Kidney glomerular epithelial cell (primary cell): ENCODE measurements around the gene ANKRD62.
"Not testable (repeated sequence)": the region's sequence is repeated elsewhere in the genome, so short reads cannot be mapped to it uniquely, and the experiment has no call there.

ENCODE experiments used
- DNase-seq: peaks from one replicate; lab custom pipeline; 2025; lab: John Stamatoyannopoulos, UW

The ANKRD62 gene

DNA sequence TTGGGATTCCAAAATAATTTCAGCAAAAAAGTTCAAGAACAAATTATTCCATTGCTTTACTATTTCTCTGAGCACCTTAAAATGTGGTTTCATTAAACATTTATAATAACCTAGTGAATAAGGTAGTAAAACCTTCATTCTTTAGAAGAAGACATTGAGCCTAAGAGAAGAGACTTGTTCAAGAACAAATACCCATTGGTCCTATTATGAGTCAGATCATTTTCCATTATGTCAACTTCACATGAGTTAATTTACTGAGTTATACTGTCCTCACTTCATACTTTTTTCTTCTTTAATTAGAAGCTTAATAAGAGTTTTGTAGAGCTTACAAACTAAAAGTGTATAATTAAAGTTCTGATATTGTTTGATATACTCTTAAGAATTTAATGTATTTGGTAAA, 5.5 kb downstream of the ANKRD62 start:
- DNase-seq: no peak

- no peak for DNase-seq
Measured at GRCh38 chr18:12101266-12101665, 7.6 kb downstream of the ANKRD62 start.

GRCh38 chr18:12102136-12102842, 8.6 kb downstream of the ANKRD62 start:
- DNase-seq: no peak

- DNase-seq: no peak
Measured at GRCh38 chr18:12106471-12106870, 12.8 kb downstream of the ANKRD62 start.

DNA sequence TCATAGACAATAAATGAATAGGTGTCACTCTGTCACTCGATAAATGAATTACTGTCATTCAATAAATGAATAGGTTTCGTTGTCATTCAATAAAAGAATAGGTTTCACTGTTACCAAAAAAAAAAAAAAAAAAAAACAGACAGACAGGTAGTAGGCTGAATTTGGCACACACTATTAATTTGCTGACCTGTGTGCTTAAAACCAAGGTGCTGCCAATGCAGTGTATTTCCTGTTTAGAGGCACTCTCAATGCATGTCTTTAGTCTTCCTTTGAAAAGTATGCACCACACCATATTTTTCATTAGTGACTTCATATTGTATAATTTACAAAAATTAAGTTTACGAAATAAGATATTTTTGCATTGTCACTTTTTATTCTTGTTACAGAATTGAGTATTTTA, 16.2 kb downstream of the ANKRD62 start:
- no peak for DNase-seq

DNA sequence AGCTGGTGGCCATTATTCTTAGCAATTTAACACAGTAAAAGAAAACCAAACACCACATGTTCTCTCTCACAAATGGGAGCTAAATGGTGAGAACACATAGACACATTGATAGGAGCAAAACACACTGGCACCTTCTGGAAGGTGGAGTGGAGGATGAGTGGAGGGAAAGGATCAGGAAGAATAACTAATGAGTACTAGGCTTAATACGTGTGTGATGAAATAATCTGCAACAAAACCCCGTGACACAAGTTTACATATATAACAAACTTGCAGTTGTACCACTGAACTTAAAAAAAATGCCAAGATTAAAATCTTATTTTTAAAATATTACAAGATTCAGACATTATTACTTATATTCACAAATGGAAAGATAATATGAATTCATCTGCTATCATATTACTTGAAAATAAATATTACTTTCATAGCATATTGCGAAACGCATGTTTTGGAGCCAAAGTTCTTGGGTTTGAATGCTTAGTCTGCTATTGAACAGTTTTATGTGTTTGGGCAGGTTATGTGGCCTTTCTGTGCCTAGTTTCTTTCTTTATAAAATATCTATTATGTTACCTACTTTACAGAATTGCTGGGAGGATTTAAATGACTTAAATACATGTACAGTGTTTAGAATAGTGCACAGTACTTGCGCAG, 20.5 kb downstream of the ANKRD62 start:
- DNase-seq: no peak

- no peak for DNase-seq
Measured at GRCh38 chr18:12119358-12119757, 25.7 kb downstream of the ANKRD62 start.

- no peak for DNase-seq
Measured at GRCh38 chr18:12121175-12122042, 27.8 kb downstream of the ANKRD62 start.

GRCh38 chr18:12122043-12122389, 28.4 kb downstream of the ANKRD62 start:
- DNase-seq: not testable (repeated sequence)

DNA sequence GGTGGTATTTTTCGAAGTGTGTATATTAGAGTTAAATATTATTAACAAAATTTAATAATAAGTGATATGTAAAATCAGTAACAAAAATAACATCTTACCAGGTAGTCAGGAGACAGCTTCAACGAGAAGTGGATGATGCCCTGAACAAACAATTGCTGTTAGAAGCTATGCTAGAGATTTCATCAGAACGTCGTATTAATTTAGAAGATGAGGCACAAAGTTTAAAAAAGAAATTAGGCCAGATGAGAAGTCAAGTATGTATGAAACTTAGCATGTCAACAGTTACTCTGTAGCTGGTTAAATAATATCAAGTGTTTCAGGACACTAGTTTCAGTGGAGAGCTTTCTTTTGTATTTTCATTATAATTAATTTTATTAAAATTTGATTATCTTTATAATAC, 34.0 kb downstream of the ANKRD62 start:
- not testable (repeated sequence) for DNase-seq

- DNase-seq: not testable (repeated sequence)
Measured at GRCh38 chr18:12138831-12139230, 45.2 kb downstream of the ANKRD62 start.

GRCh38 chr18:12140866-12141265, 47.2 kb downstream of the ANKRD62 start:
- DNase-seq: not testable (repeated sequence)

DNA sequence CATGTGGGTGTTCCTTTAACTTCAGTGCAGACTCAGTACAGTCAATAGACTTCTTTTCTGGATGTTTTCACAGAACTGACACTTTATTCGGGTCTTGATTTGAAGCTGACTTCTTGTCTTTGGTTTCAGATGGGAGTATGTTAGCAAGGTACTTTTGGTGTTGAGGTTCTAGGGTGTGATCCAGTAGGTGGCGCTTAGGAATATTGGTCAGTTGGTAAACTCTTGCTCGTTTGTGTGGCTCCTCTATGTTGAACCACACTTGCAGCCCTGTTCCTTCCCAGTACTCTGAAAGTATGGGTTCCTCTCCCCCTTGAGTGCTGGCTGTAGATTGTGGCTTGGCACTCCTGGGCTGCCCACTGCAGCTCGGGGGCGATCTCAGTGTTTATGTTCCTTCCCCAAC, 48.1 kb downstream of the ANKRD62 start:
- DNase-seq: not testable (repeated sequence)

DNA sequence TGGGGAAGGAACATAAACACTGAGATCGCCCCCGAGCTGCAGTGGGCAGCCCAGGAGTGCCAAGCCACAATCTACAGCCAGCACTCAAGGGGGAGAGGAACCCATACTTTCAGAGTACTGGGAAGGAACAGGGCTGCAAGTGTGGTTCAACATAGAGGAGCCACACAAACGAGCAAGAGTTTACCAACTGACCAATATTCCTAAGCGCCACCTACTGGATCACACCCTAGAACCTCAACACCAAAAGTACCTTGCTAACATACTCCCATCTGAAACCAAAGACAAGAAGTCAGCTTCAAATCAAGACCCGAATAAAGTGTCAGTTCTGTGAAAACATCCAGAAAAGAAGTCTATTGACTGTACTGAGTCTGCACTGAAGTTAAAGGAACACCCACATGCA, 55.8 kb downstream of the ANKRD62 start:
- not testable (repeated sequence) for DNase-seq

- DNase-seq: no peak
Measured at GRCh38 chr18:12154361-12154760, 60.7 kb downstream of the ANKRD62 start.

GRCh38 chr18:12155996-12156395, 62.4 kb downstream of the ANKRD62 start:
- DNase-seq: no peak

DNA sequence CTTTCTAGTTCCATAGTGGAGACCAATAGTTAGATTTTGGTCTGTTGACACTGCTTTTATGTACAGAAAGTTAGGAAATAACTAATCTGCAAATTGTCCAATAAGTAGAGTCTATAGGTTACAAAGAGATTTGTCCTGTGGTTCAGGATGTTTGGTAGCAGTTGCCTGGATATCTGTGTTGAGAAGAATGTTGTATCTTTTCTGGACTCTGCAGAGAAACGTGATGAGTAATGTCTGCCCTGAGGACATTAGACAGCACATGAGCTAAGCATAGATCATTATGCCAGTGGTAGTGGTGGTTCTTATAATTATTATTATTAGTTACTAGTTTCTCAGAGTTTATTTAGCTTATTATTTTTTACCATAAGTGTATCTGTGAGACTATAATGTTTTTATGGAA, 65.8 kb downstream of the ANKRD62 start:
- peak; percentile 17 for DNase-seq

DNA sequence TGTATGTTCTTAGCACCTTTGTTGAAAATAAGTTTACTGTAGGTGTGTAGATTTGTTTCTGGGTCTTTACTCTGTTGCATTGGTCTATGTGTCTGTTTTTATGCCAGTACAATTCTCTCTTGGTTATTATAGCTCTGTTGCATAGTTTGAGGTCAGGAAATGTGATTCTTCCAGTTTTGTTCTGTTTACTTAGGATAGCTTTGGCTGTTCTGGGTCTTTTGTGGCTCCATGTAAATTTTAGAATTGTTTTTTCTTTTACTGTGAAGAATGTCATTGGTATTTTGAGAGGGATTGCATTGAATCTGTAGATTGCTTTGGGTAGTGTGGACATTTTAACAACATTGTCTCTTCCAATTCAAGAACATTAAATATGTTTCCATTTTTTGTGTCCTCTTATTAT, 69.1 kb downstream of the ANKRD62 start:
- DNase-seq: no peak

- DNase-seq: no peak
Measured at GRCh38 chr18:12165038-12165768, 71.6 kb downstream of the ANKRD62 start.
